Lung (tissue), 12 donors: Measurements from ENCODE around the gene PLCB4. TPM values are rescaled to one million over a fixed set of nuclear protein-coding genes. Genes with fewer than 3 reads are reported as not detected.
"Not testable (repeated sequence)": the region's sequence is repeated elsewhere in the genome, so short reads cannot be mapped to it uniquely, and the experiment has no call there.

Source experiments
- ATAC-seq: fragments of 200-7000 bp; cut with Tn5 transposase; one replicate; pipeline ENCODE4 v1.9.1; 2020; ENCODE audit warnings: moderate number of reproducible peaks; ENCODE audit not compliant: insufficient read depth, low FRiP score
- DNase-seq, 3 donors: peaks; one replicate each; pipeline ENCODE4 v3.0.0-alpha.2; 2013 to 2017
- H3K27ac ChIP-seq, 2 donors: one replicate each; pipeline ENCODE4 v1.5.1; 2013; ENCODE audit warnings: mild to moderate bottlenecking in 2 of 2, moderate library complexity in 2 of 2, control low read depth in 1 of 2, inconsistent platforms in 1 of 2, low read depth in 1 of 2, low read length in 1 of 2
- H3K27me3 ChIP-seq, 3 donors: one replicate each; pipeline ENCODE4 v1.5.1; 2013; ENCODE audit warnings: low read length in 2 of 3; ENCODE audit not compliant: control insufficient read depth in 3 of 3, insufficient read depth in 3 of 3
- H3K36me3 ChIP-seq, 4 donors: one replicate each; pipeline ENCODE4 v1.5.1; 2013; ENCODE audit warnings: low read length in 4 of 4, mild to moderate bottlenecking in 1 of 4, moderate library complexity in 1 of 4; ENCODE audit not compliant: control insufficient read depth in 4 of 4, insufficient read depth in 4 of 4
- H3K4me1 ChIP-seq, 5 donors: one replicate each; pipeline ENCODE4 v1.5.1; 2013; ENCODE audit warnings: low read length in 5 of 5, mild to moderate bottlenecking in 2 of 5, moderate library complexity in 1 of 5; ENCODE audit not compliant: control insufficient read depth in 5 of 5, insufficient read depth in 5 of 5
- H3K4me3 ChIP-seq: one replicate; pipeline ENCODE4 v1.5.1; 2013; ENCODE audit warnings: mild to moderate bottlenecking, control low read depth, moderate library complexity
- H3K9ac ChIP-seq, 2 donors: one replicate each; pipeline ENCODE4 v1.5.1; 2013; ENCODE audit warnings: low read length in 2 of 2, control low read depth in 1 of 2; ENCODE audit not compliant: insufficient read depth in 1 of 2
- H3K9me3 ChIP-seq, 4 donors: one replicate each; pipeline ENCODE4 v1.5.1; 2013; ENCODE audit warnings: low read length in 3 of 4, mild to moderate bottlenecking in 1 of 4, moderate library complexity in 1 of 4; ENCODE audit not compliant: control insufficient read depth in 4 of 4, insufficient read depth in 3 of 4
- WGBS, 2 donors: extraction: QIAGEN DNeasy Blood & Tissue Kit; methylation state at CpG; one replicate each; pipeline ENCODE4 v1.1.7; 2013; 5-methylcytosine and 5-hydroxymethylcytosine counted together
- polyA plus RNA-seq, 2 donors: library from polyadenylated mRNA; stranded (reverse); fragments of 200-250 nt; gene quantifications; one replicate each; pipeline ENCODE4 v1.2.1, GENCODE V29; 2013
- total RNA-seq, 2 donors: library from RNA; depleted of rRNA in 1 of 2; stranded (reverse); fragments of >200 nt in 1 of 2; gene quantifications; one replicate each; pipeline ENCODE4 v1.2.1, GENCODE V29; 2014 to 2021
- TF ChIP-seq, protein P1 (sequence below): IDR thresholded peaks from 2 replicates; pipeline ENCODE4 v1.5.1; 2012; ENCODE audit warnings: mild to moderate bottlenecking; ENCODE audit errors: control extremely low read depth, extremely low read depth
- donor health status: control.
- donor health status: control.
- donor health status: Bipolar disorder and iron deficiency.
- donor health status: healthy.
- donor health status: DM: yes; HTN: yes; CAD: no.

Gene PLCB4
- total and polyA plus RNA-seq, 4 donors = 2.1 to 18.6 (median 5.6) TPM

DNA sequence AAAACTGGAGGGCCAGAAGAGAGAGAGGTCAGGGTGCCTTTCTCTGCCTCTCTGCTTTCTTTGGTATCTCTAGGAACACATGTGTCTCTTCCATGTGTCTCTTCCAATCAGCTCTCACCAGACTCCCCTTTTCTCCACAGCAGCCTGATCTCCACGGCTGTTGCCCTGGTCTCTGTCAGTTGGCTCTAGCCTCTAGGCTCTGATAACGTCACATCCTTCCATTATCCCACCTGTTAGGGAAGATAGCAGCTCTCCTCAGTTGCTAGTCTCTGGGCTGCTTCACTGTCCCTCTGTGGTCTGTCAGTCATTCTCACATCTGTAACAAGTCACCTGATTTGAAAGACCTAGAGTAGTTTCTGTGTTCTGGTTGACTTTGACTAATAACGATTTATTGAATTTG is 80.2 kb downstream of the PLCB4 start:
- Histone ChIP-seq H3K27me3 (no peaks in the 10 kb centered on the region), H3K9ac (no peak overlapping the region), H3K4me1 (peaks cover 0 to 25% (median 0%) of the 10 kb centered on the region in 5 donors), H3K27ac (no peak overlapping the region), H3K4me3 (no peak overlapping the region), H3K36me3 (no peaks in the 10 kb centered on the region), H3K9me3 (peaks cover 0 to 7% (median 3%) of the 10 kb centered on the region in 4 donors)
- ATAC-seq (no peak), DNase-seq (no peak)
- WGBS, 2 donors = 88 to 89% methylated on average over 3 of the region's 3 CpGs
- TF ChIP-seq, protein P1, sequence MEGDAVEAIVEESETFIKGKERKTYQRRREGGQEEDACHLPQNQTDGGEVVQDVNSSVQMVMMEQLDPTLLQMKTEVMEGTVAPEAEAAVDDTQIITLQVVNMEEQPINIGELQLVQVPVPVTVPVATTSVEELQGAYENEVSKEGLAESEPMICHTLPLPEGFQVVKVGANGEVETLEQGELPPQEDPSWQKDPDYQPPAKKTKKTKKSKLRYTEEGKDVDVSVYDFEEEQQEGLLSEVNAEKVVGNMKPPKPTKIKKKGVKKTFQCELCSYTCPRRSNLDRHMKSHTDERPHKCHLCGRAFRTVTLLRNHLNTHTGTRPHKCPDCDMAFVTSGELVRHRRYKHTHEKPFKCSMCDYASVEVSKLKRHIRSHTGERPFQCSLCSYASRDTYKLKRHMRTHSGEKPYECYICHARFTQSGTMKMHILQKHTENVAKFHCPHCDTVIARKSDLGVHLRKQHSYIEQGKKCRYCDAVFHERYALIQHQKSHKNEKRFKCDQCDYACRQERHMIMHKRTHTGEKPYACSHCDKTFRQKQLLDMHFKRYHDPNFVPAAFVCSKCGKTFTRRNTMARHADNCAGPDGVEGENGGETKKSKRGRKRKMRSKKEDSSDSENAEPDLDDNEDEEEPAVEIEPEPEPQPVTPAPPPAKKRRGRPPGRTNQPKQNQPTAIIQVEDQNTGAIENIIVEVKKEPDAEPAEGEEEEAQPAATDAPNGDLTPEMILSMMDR = no peak

DNA sequence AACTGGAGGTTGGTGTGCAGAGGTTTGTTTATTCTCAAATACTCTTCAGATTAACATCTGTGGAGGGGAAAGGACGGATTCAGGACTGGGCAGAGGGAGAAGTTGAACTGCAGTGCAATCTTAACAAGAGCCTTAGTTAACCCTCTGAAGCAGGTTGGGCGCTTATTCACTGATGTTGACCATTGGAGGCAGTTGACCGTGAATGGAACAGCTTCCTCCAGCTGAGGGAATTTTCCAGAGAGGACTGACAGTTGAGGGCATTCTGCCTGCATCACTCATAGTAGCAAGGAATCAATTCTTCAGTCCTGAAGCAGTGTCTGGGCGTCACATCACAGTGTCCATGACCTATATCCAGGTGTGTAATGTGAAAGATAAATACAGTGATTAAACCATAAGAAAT is 80.9 kb downstream of the PLCB4 start:
- DNase-seq (no peak), ATAC-seq (no peak)
- Histone ChIP-seq H3K9me3 (peaks cover 0 to 7% (median 3%) of the 10 kb centered on the region in 4 donors), H3K27ac (no peak overlapping the region), H3K9ac (no peak overlapping the region), H3K36me3 (no peaks in the 10 kb centered on the region), H3K4me3 (no peak overlapping the region), H3K4me1 (peaks cover 0 to 23% (median 0%) of the 10 kb centered on the region in 5 donors), H3K27me3 (no peaks in the 10 kb centered on the region)
- WGBS, 2 donors = 72 to 86% methylated on average over 4 of the region's 4 CpGs
- TF ChIP-seq, protein P1 = no peak

DNA sequence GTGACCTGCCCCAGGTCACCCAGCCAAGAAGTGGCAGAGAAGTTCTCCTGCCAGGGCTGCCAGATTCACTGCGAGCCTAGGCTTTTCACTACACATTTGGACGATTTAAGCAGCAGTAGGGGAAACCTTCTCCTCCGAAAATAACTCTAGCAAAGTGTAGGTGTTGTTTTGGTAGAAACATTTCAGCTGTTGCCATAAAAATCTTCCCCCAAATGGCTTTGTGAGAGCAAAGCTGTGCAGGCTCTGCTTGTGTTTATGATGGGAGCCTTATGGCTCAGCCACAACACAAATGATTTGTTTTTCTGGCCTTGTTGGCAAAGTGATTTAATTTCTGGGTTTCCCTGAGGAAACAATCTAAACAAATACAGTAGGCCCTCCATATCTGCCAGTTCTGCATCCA is 81.8 kb downstream of the PLCB4 start:
- TF ChIP-seq, protein P1 = no peak

DNA sequence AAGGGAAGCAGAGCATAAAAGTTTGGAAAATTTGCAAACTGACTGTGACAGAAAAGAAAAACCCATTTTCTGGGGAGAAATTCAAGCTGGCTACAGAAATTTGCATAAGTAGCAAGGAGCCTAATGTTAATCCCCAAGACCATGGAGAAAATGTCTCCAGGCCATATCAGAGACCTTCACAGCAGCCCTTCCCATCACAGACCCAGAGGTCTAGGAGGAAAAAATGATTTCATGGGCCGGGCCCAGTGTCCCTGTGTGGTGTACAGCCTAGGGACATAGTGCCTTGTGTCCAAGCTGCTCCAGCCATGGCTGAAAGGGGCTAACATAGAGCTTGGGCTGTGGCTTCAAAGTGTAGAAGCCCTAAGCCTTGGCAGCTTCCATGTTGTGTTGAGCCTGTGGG is 83.3 kb downstream of the PLCB4 start:
- ATAC-seq, H3K9ac ChIP-seq, H3K4me3 ChIP-seq, DNase-seq, H3K9me3 ChIP-seq, H3K27ac ChIP-seq, H3K36me3 ChIP-seq, H3K27me3 ChIP-seq: not testable (repeated sequence)
- H3K4me1 ChIP-seq = peaks cover 0 to 19% (median 0%) of the 10 kb centered on the region in 5 donors
- 93 to 96% methylated on average over 1 of the region's 1 CpG for WGBS, 2 donors

More for the DNA sequence above, 81.8 kb downstream of the PLCB4 start:
- Histone ChIP-seq H3K9me3 (peaks cover 0 to 7% (median 3%) of the 10 kb centered on the region in 4 donors), H3K27ac (no peak overlapping the region), H3K27me3 (no peaks in the 10 kb centered on the region), H3K4me3 (no peak overlapping the region), H3K4me1 (peaks cover 0 to 18% (median 0%) of the 10 kb centered on the region in 5 donors), H3K9ac (no peak overlapping the region), H3K36me3 (no peaks in the 10 kb centered on the region)
- ATAC-seq (no peak), DNase-seq (peak in 2 of 3 donors; percentile 42 to 51)
- WGBS, 2 donors = 82 to 85% methylated on average over 3 of the region's 3 CpGs
